ENCODE results near the gene FSTL5. TPM values are rescaled to one million over a fixed set of nuclear protein-coding genes. Genes with fewer than 3 reads are reported as not detected.

FSTL5 gene
- total and polyA plus RNA-seq, 2 of the 8 experiments (the other 6 are each of a cell fraction or from before 2014, with no cell fraction given) = 0.09 to 0.32 TPM

DNA sequence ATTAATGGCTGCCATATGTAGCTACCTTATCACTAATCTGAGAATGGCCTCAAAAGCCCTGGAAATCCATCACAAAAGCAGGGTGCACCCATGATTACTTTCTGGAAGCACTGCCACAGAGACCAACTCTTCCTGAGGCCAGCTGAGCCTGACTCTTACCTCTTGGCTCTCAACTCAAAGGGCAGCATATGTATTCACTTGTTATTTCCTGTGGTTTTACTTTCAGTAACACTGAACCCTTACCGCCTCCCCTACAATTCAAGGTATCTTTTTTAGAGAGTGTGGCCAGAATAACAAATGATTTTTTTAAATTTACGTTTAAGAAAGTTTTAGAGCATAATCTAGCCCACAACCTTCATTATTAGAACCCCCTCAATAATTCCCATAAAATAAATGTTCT lies 434.9 kb downstream of the FSTL5 start:
- Histone ChIP-seq H2AK5ac (ENCODE audit: low read depth, low read length) (no peak overlapping the region), H3K9me3 (ENCODE audit: insufficient read depth in 2 of 2, low read depth in 1 of 2, low read length in 1 of 2) (no peaks in the 10 kb centered on the region), H4K20me1 (replicated peaks in 1 of 2; ENCODE audit: control insufficient read depth in 1 of 2, insufficient read depth in 2 of 2, low read length in 2 of 2) (no peaks in the 10 kb centered on the region), H3K18ac (ENCODE audit: extremely low read depth, low read length) (no peak overlapping the region), H3K4me1 (replicated peaks in 1 of 4; ENCODE audit: control insufficient read depth in 3 of 4, insufficient read depth in 4 of 4, low read length in 3 of 4) (no peaks in the 10 kb centered on the region), H3K9ac (replicated peaks in 1 of 4; ENCODE audit: extremely low read depth in 1 of 4, low read depth in 3 of 4, low read length in 3 of 4) (no peak overlapping the region), H3K4ac (replicated peaks; ENCODE audit: insufficient read length, low read depth, low read length) (no peak overlapping the region), H3K27ac (ENCODE audit: low read depth, low read length) (no peak overlapping the region), H2BK12ac (ENCODE audit: low read depth, low read length) (no peak overlapping the region), H3K79me1 (ENCODE audit: low read depth, low read length) (no peaks in the 10 kb centered on the region), H4K91ac (replicated peaks; ENCODE audit: insufficient read length, low read length) (no peak overlapping the region), H3K23me2 (ENCODE audit: low read depth, low read length) (no peaks in the 10 kb centered on the region), H3K27me3 (replicated peaks in 1 of 4; ENCODE audit: control insufficient read depth in 3 of 4, extremely low read depth in 1 of 4, insufficient read depth in 3 of 4, low read length in 3 of 4) (no peaks in the 10 kb centered on the region), H4K8ac (ENCODE audit: extremely low read depth, insufficient read depth, low read length) (no peak overlapping the region), H3K4me3 (ENCODE audit: extremely low read depth in 1 of 4, insufficient read depth in 2 of 4, low read depth in 3 of 4, low read length in 4 of 4) (no peak overlapping the region), H3K79me2 (ENCODE audit: control insufficient read depth in 1 of 2, insufficient read depth in 2 of 2, low read length in 2 of 2) (no peaks in the 10 kb centered on the region), H2BK5ac (ENCODE audit: low read depth, low read length) (no peak overlapping the region), H3K36me3 (ENCODE audit: control insufficient read depth in 2 of 4, insufficient read depth in 4 of 4, low read length in 3 of 4) (no peaks in the 10 kb centered on the region), H2BK120ac (replicated peaks; ENCODE audit: low read depth, low read length) (no peak overlapping the region), H2BK20ac (ENCODE audit: low read length) (no peak overlapping the region), H3K4me2 (ENCODE audit: insufficient read depth in 1 of 2, low read depth in 2 of 2, low read length in 2 of 2) (no peak overlapping the region), H3K23ac (ENCODE audit: insufficient read length) (no peak overlapping the region), H3K56ac (replicated peaks; ENCODE audit: insufficient read length, low read depth, low read length) (no peak overlapping the region), H3K14ac (ENCODE audit: insufficient read length) (no peak overlapping the region), H2AFZ (ENCODE audit: low read length) (peak overlapping the region; percentile 74; the same call in 1 of the 2 replicates), H2BK15ac (ENCODE audit: low read length) (no peak overlapping the region), H4K5ac (ENCODE audit: insufficient read length, low read depth, low read length) (no peak overlapping the region)
- no peak for DNase-seq (ENCODE audit: low read depth in 1 of 2, low spot score in 2 of 2)
- CTCF ChIA-PET (ENCODE audit: partially characterized antibody) = interaction anchor here (0.6 kb wide), 1 partner anchor 823 kb away, joined by 3 read pairs; no protein-coding TSS in a partner anchor
- WGBS, 2 experiments (ENCODE audit: extremely low coverage in 1 of 2, insufficient coverage in 1 of 2, insufficient read length in 1 of 2, insufficient replicate concordance in 2 of 2, low coverage in 1 of 2, low lambda C conversion rate in 2 of 2, missing lambda C conversion rate in 1 of 2) = 97% methylated on average over 2 of the region's 2 CpGs; no CpG with 5 or more reads in 1 of the 2 experiments
- TF ChIP-seq TAF1 (IDR thresholded peaks at IDR 0.05; ENCODE audit: low read depth, low read length) = no peak
- no peak for TF ChIP-seq NRF1 (IDR thresholded peaks at IDR 0.05; ENCODE audit: low read depth, low read length)
- TF ChIP-seq SP1 (IDR thresholded peaks at IDR 0.05; ENCODE audit: low read depth, low read length) = no peak
- POLR2A ChIA-PET (ENCODE audit: partially characterized antibody) = no interaction called here
- FAIRE-seq = no peak

Data from H1 (cell line).